ENCODE measurements around the gene TAB2.

The TAB2 gene

DNA sequence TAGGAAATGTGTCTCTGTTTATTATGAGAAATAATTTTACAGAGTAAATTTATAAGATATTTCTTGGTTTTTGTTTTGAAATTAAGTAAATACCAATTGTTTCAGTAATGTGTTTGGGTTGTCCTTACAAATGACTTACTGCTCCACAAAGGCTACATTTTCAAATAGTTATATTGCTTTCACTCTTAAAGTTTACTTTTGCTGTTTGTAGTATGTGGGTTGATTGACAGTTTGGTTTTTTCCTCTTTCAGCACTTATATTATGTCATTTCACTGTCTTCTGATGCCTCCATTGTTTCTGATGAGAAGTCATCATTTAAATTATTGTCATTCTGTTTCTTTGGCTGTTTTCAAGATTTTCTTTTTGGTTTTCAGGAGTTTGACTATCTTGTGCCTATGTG lies 47.7 kb downstream of the TAB2 start:
- no peak for DNase-seq (ENCODE audit: low spot score)
- TF ChIP-seq, protein P1, sequence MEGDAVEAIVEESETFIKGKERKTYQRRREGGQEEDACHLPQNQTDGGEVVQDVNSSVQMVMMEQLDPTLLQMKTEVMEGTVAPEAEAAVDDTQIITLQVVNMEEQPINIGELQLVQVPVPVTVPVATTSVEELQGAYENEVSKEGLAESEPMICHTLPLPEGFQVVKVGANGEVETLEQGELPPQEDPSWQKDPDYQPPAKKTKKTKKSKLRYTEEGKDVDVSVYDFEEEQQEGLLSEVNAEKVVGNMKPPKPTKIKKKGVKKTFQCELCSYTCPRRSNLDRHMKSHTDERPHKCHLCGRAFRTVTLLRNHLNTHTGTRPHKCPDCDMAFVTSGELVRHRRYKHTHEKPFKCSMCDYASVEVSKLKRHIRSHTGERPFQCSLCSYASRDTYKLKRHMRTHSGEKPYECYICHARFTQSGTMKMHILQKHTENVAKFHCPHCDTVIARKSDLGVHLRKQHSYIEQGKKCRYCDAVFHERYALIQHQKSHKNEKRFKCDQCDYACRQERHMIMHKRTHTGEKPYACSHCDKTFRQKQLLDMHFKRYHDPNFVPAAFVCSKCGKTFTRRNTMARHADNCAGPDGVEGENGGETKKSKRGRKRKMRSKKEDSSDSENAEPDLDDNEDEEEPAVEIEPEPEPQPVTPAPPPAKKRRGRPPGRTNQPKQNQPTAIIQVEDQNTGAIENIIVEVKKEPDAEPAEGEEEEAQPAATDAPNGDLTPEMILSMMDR (IDR thresholded peaks at IDR 0.05): no peak
- Histone ChIP-seq H3K4me3 (no peak overlapping the region), H3K27ac (no peak overlapping the region)

DNA sequence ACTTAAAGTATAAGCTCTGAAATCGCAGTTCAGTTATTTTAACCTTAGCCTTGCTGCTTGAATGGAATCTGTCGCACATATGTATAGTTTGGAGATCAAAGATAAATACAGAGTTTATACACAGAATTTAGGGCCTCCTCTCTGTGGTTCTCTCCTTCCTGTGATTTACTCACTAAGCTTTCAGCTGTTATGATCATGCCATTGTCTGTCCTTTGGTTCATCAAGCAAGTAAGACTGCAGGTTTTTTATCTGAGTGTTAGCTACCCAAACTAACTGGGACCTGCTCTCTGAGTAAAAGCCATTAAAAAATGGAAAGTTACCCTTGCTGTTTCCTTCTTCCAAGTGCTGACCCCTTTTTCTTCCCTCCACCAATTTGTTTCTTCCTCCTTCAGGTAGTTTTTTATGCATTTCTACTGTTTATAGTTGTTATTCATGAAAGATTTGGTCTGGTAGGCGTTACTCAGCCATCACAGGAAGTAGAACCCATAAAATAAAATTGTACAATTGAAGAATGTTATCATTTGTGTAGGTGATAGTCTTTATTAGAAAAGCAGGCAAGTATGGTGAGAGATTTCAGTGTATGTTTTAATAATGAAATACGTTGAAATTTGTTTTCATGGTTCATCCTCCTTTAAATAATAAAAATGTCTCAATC lies 48.9 kb downstream of the TAB2 start:
- no peak overlapping the region for H3K4me3 ChIP-seq
- TF ChIP-seq, protein P1 (IDR thresholded peaks at IDR 0.05): no peak
- no peak for DNase-seq (ENCODE audit: low spot score)
- H3K27ac ChIP-seq: no peak overlapping the region

DNA sequence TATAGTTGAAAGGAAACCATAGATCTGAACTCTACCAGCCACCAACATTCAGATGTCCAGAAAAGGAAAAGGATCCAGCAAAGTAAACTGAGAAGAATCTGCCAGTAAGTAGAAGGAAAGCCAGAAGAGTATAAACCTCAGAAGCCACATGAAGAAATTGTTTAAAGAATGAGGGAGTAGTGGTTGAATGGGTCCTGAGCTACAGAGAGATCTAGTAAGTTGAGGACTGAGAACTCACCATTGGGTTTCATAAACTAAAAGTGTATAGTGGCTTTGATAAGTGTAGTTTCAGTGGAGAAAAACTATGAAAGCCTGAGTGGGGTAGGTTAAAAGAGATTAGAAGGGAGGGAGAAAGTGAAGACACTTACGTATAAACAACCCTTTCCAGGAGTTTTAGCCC lies 50.6 kb downstream of the TAB2 start:
- TF ChIP-seq, protein P1 (IDR thresholded peaks at IDR 0.05): no peak
- H3K4me3 ChIP-seq: no peak overlapping the region
- no peak for DNase-seq (ENCODE audit: low spot score)
- no peak overlapping the region for H3K27ac ChIP-seq

DNA sequence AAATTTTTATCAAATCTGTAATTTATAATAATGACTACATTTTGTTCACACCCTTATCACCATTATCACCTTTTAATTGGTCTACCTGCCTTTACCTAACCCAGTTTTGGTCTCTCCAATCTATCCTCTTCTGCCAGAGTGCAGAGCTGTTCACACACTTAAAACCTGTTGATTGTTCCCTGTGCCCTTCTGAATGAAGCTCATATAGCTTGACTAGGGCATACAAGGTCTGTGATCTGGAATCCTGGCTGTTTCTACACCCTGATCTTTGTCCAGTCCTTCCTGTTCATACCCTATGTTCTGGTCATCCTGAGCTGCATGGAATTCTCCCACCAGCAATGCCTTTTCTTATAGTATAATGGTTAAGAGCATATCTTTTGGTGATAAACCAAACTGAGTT lies 53.6 kb downstream of the TAB2 start:
- Histone ChIP-seq H3K4me3 (no peak overlapping the region), H3K27ac (no peak overlapping the region)
- TF ChIP-seq, protein P1 (IDR thresholded peaks at IDR 0.05): no peak
- no peak for DNase-seq (ENCODE audit: low spot score)

DNA sequence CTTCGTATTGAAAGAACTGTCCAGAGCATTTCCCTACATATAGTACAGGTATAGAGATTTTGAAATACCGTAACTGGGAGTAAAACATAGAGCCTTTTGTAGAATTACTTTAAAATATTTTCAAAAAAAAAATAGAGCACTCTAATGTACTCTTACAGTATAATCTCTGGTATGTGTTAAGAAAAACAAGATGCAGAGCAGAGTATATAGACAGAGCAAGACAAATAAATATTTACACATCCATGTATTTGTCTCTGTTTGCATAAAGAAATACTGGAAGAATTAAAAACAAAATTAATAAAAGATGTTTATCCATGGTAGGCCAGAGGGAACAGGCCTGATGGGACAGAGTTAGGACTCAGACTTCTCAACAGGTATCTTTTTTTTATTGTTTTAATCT lies 54.5 kb downstream of the TAB2 start:
- TF ChIP-seq, protein P1 (IDR thresholded peaks at IDR 0.05): no peak
- DNase-seq (ENCODE audit: low spot score): no peak
- H3K27ac ChIP-seq: no peak overlapping the region
- H3K4me3 ChIP-seq: no peak overlapping the region

DNA sequence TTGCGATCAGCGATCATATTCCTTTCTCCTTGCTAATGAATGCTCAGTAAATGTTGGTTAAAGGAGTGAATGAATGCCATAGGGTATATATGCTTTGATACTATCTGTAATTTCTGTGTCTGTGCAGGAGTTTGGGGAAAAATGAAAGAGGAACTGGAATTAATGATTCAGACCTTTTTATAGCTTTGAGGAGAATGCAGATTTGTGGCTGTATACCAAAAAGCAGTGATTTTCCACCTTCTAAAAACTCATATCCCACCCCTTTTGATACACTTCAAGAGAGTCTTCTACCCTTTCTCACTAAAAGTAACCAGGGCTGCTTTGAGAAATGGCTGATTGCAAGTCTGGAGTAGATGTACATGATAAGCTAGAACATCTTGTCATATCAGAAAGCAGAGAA lies 56.0 kb downstream of the TAB2 start:
- TF ChIP-seq, protein P1 (IDR thresholded peaks at IDR 0.05): no peak
- no peak for DNase-seq (ENCODE audit: low spot score)
- Histone ChIP-seq H3K4me3 (no peak overlapping the region), H3K27ac (no peak overlapping the region)

DNA sequence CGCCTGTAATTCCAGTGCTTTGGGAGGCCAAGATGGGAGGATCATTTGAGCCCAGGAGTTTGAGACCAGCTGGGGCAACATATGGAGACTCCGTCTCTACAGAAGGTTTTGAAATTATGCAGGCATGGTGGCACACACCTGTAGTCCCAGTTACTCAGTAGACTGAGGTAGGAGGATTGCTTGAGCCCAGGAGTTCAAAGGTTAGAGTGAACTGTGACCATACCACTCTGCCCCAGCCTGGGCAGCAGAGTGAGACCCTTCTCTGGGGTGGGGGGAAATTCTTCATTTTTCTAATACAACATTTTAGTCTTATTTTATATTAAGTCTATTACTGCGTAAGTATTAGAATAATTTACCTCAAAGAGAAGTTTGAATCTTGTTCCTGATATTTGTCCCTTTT lies 62.5 kb downstream of the TAB2 start:
- Histone ChIP-seq H3K27ac (no peak overlapping the region), H3K4me3 (no peak overlapping the region)
- no peak for DNase-seq (ENCODE audit: low spot score)
- TF ChIP-seq, protein P1 (IDR thresholded peaks at IDR 0.05): no peak

All from coronary artery (tissue), 2 donors.